ENCODE results near the gene GC.
"Not testable (repeated sequence)": the region's sequence is repeated elsewhere in the genome, so short reads cannot be mapped to it uniquely, and the experiment has no call there.

Gene GC

GRCh38 chr4:71765821-71766383, 18.0 kb downstream of the GC start:
- DNase-seq (ENCODE audit: low read depth in 2 of 2): no peak

GRCh38 chr4:71765350-71765749, 18.5 kb downstream of the GC start:
- DNase-seq (ENCODE audit: low read depth in 2 of 2): no peak

- no peak for DNase-seq (ENCODE audit: low read depth in 2 of 2)
Measured at GRCh38 chr4:71752383-71753042, 31.4 kb downstream of the GC start.

GRCh38 chr4:71749008-71749594, 34.8 kb downstream of the GC start:
- DNase-seq (ENCODE audit: low read depth in 2 of 2): no peak

- DNase-seq (ENCODE audit: low read depth in 2 of 2): no peak
Measured at GRCh38 chr4:71746379-71746778, 37.5 kb downstream of the GC start.

- DNase-seq (ENCODE audit: low read depth in 2 of 2): not testable (repeated sequence)
Measured at GRCh38 chr4:71738782-71739181, 45.1 kb downstream of the GC start.

- no peak for DNase-seq (ENCODE audit: low read depth in 2 of 2)
Measured at GRCh38 chr4:71732706-71733105, 51.2 kb downstream of the GC start.

GRCh38 chr4:71732066-71732465, 51.8 kb downstream of the GC start:
- no peak for DNase-seq (ENCODE audit: low read depth in 2 of 2)

GRCh38 chr4:71729856-71730255, 54.0 kb downstream of the GC start:
- DNase-seq (ENCODE audit: low read depth in 2 of 2): no peak

GRCh38 chr4:71713611-71714203, 70.2 kb downstream of the GC start:
- no peak for DNase-seq (ENCODE audit: low read depth in 2 of 2)

- DNase-seq (ENCODE audit: low read depth in 2 of 2): no peak
Measured at GRCh38 chr4:71711985-71712348, 71.9 kb downstream of the GC start.

- DNase-seq (ENCODE audit: low read depth in 2 of 2): no peak
Measured at GRCh38 chr4:71711044-71711984, 72.6 kb downstream of the GC start.

GRCh38 chr4:71709961-71710360, 73.9 kb downstream of the GC start:
- DNase-seq (ENCODE audit: low read depth in 2 of 2): no peak

- DNase-seq (ENCODE audit: low read depth in 2 of 2): no peak
Measured at GRCh38 chr4:71698141-71698540, 85.7 kb downstream of the GC start.

- DNase-seq (ENCODE audit: low read depth in 2 of 2): no peak
Measured at GRCh38 chr4:71697031-71697430, 86.8 kb downstream of the GC start.

- no peak for DNase-seq (ENCODE audit: low read depth in 2 of 2)
Measured at GRCh38 chr4:71694961-71695360, 88.9 kb downstream of the GC start.

GRCh38 chr4:71692963-71693362, 90.9 kb downstream of the GC start:
- DNase-seq (ENCODE audit: low read depth in 2 of 2): no peak

- DNase-seq (ENCODE audit: low read depth in 2 of 2): no peak
Measured at GRCh38 chr4:71692198-71692597, 91.7 kb downstream of the GC start.

Measured in activated CD8-positive, alpha-beta memory T cell treated with anti-CD3 and anti-CD28 coated beads for 4 hours (primary cell).